ENCODE data around the gene NT5C2. TPM values are rescaled to one million over a fixed set of nuclear protein-coding genes. Genes with fewer than 3 reads are reported as not detected.

The NT5C2 gene
- total RNA-seq, 1 donor from 2014 or later = 113 TPM

DNA sequence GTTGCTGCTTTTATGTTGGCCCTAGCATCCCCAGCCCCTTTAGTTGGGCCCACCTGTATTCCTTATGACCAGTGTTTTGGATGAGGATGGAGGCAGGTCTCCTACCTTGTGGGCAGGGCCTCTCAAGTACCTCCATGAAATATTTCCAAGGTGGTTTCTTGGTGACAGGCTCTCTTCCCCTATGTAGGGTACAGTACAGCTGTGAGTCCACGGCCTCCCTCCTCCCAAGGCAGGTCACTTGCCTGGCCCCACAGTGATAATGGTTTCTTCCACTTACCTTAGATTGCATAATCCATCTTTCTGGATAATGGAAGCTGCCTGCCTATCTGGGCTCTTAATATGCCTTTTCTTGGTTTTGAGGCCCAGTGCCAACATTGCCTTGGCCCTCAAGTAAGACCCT, 110.4 kb downstream of the NT5C2 start:
- Histone ChIP-seq H3K4me2 (ENCODE audit: low read length) (no peak overlapping the region), H4K20me1 (ENCODE audit: insufficient read depth, low read length) (no peaks in the 10 kb centered on the region), H3K27ac (ENCODE audit: low read depth, low read length) (no peak overlapping the region), H3K4me3 (ENCODE audit: insufficient read depth, low read depth, low read length) (no peak overlapping the region), H3K36me3 (ENCODE audit: insufficient read depth, low read length) (peaks cover 14% of the 10 kb centered on the region), H3K9me3 (ENCODE audit: insufficient read depth, low read depth, low read length) (no peaks in the 10 kb centered on the region), H3K27me3 (ENCODE audit: insufficient read depth, low read length) (no peaks in the 10 kb centered on the region), H3K4me1 (ENCODE audit: insufficient read depth, low read length) (no peaks in the 10 kb centered on the region), H3K79me2 (ENCODE audit: insufficient read depth, low read length) (no peaks in the 10 kb centered on the region), H2AFZ (ENCODE audit: low read depth, low read length) (no peak overlapping the region), H3K9ac (ENCODE audit: low read length) (no peak overlapping the region)
- H3K36me3 Mint-ChIP-seq (ENCODE audit: low read depth, unreplicated experiment) = peaks cover 24% of the 10 kb centered on the region
- no peaks in the 10 kb centered on the region for H3K9me3 Mint-ChIP-seq (ENCODE audit: unreplicated experiment)
- DNase-seq (ENCODE audit: low read depth) = no peak
- H3K27ac Mint-ChIP-seq (ENCODE audit: unreplicated experiment) = no peak overlapping the region
- H3K27me3 Mint-ChIP-seq (ENCODE audit: low read depth, unreplicated experiment) = no peaks in the 10 kb centered on the region
- no peak for FAIRE-seq
- H3K4me1 Mint-ChIP-seq (ENCODE audit: low read depth, unreplicated experiment) = no peaks in the 10 kb centered on the region
- TF ChIP-seq EZH2 (IDR thresholded peaks at IDR 0.05; ENCODE audit: insufficient read depth, low read length) = no peak
- TF ChIP-seq, protein P1, sequence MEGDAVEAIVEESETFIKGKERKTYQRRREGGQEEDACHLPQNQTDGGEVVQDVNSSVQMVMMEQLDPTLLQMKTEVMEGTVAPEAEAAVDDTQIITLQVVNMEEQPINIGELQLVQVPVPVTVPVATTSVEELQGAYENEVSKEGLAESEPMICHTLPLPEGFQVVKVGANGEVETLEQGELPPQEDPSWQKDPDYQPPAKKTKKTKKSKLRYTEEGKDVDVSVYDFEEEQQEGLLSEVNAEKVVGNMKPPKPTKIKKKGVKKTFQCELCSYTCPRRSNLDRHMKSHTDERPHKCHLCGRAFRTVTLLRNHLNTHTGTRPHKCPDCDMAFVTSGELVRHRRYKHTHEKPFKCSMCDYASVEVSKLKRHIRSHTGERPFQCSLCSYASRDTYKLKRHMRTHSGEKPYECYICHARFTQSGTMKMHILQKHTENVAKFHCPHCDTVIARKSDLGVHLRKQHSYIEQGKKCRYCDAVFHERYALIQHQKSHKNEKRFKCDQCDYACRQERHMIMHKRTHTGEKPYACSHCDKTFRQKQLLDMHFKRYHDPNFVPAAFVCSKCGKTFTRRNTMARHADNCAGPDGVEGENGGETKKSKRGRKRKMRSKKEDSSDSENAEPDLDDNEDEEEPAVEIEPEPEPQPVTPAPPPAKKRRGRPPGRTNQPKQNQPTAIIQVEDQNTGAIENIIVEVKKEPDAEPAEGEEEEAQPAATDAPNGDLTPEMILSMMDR (IDR thresholded peaks at IDR 0.05; ENCODE audit: insufficient read depth, low read depth, low read length) = no peak
- no peak overlapping the region for H3K4me3 Mint-ChIP-seq (ENCODE audit: unreplicated experiment)

DNA sequence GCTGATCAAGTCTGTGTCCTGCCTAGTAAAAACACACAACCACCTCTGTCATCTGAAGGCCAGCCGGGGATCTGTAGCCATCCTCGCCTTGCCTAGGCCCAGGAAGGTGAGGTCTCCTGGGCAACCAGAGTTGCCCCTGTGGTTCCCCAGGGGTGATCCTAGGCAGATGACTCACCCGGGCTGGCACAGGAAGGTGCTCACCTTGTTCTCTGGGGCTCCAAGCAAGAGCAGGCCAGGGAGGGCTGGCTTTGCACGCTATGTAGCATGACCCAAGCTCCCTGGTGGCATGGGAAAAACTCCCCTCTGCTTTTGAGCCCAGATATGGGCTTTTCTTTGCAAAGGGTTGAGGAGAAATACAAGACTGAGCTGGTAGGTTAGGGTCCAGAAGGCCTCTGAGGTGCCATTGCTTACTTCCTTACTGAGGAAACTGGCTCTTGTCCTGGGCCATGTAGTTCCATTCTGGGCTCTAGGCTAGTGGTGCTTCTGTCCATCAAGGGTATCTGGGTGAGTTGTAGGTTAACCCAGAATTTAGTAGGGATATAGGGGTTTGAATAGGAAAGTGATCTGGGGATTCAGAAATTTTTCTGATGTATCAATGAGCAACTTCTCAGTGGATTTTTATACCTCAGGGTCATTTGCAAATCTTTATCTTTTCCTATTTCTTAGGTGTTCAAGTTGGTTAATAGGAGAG, 112.0 kb downstream of the NT5C2 start:
- Mint-ChIP-seq H3K27me3 (ENCODE audit: low read depth, unreplicated experiment) (no peaks in the 10 kb centered on the region), H3K36me3 (ENCODE audit: low read depth, unreplicated experiment) (peaks cover 32% of the 10 kb centered on the region), H3K9me3 (ENCODE audit: unreplicated experiment) (no peaks in the 10 kb centered on the region), H3K4me3 (ENCODE audit: unreplicated experiment) (no peak overlapping the region), H3K4me1 (ENCODE audit: low read depth, unreplicated experiment) (no peaks in the 10 kb centered on the region), H3K27ac (ENCODE audit: unreplicated experiment) (no peak overlapping the region)
- DNase-seq (ENCODE audit: low read depth) = no peak
- H3K4me2 ChIP-seq (ENCODE audit: low read length) = no peak overlapping the region
- H3K27me3 ChIP-seq (ENCODE audit: insufficient read depth, low read length) = no peaks in the 10 kb centered on the region
- H4K20me1 ChIP-seq (ENCODE audit: insufficient read depth, low read length) = no peaks in the 10 kb centered on the region
- H3K36me3 ChIP-seq (ENCODE audit: insufficient read depth, low read length) = peaks cover 11% of the 10 kb centered on the region
- H3K9ac ChIP-seq (ENCODE audit: low read length) = no peak overlapping the region
- no peaks in the 10 kb centered on the region for H3K9me3 ChIP-seq (ENCODE audit: insufficient read depth, low read depth, low read length)
- no peak overlapping the region for H3K27ac ChIP-seq (ENCODE audit: low read depth, low read length)
- H2AFZ ChIP-seq (ENCODE audit: low read depth, low read length) = no peak overlapping the region
- H3K79me2 ChIP-seq (ENCODE audit: insufficient read depth, low read length) = no peaks in the 10 kb centered on the region
- TF ChIP-seq, protein P1 (IDR thresholded peaks at IDR 0.05; ENCODE audit: insufficient read depth, low read depth, low read length) = no peak
- TF ChIP-seq EZH2 (IDR thresholded peaks at IDR 0.05; ENCODE audit: insufficient read depth, low read length) = no peak
- no peak overlapping the region for H3K4me3 ChIP-seq (ENCODE audit: insufficient read depth, low read depth, low read length)
- no peaks in the 10 kb centered on the region for H3K4me1 ChIP-seq (ENCODE audit: insufficient read depth, low read length)
- FAIRE-seq = no peak

DNA sequence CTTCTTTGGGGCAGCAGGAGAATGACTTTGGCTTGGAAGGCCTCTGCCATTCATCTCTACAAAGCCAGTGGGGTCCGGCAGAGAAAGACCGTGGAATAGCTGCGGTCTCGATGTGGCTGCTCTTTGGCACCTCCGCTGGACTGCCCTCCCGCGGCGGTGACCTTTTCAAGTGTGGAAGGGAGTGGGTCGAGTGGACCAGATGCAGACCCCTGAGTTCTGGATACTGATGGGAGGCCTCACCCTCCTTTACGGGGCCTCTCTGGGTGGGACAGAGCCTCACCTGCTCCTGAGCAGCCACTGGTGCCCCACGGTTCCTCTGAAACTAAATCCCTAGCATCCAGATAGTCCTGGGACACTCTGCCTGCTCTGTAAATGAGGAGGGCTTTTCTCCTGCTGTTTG, 113.1 kb downstream of the NT5C2 start:
- no peaks in the 10 kb centered on the region for H4K20me1 ChIP-seq (ENCODE audit: insufficient read depth, low read length)
- no peaks in the 10 kb centered on the region for H3K9me3 ChIP-seq (ENCODE audit: insufficient read depth, low read depth, low read length)
- H3K9ac ChIP-seq (ENCODE audit: low read length) = no peak overlapping the region
- Mint-ChIP-seq H3K27ac (ENCODE audit: unreplicated experiment) (no peak overlapping the region), H3K36me3 (ENCODE audit: low read depth, unreplicated experiment) (peaks cover 31% of the 10 kb centered on the region), H3K4me3 (ENCODE audit: unreplicated experiment) (no peak overlapping the region), H3K9me3 (ENCODE audit: unreplicated experiment) (no peaks in the 10 kb centered on the region), H3K27me3 (ENCODE audit: low read depth, unreplicated experiment) (no peaks in the 10 kb centered on the region), H3K4me1 (ENCODE audit: low read depth, unreplicated experiment) (no peaks in the 10 kb centered on the region)
- H3K4me1 ChIP-seq (ENCODE audit: insufficient read depth, low read length) = no peaks in the 10 kb centered on the region
- TF ChIP-seq, protein P1 (IDR thresholded peaks at IDR 0.05; ENCODE audit: insufficient read depth, low read depth, low read length) = no peak
- TF ChIP-seq EZH2 (IDR thresholded peaks at IDR 0.05; ENCODE audit: insufficient read depth, low read length) = no peak
- no peak overlapping the region for H3K27ac ChIP-seq (ENCODE audit: low read depth, low read length)
- no peak overlapping the region for H2AFZ ChIP-seq (ENCODE audit: low read depth, low read length)
- no peaks in the 10 kb centered on the region for H3K27me3 ChIP-seq (ENCODE audit: insufficient read depth, low read length)
- no peak overlapping the region for H3K4me2 ChIP-seq (ENCODE audit: low read length)
- H3K79me2 ChIP-seq (ENCODE audit: insufficient read depth, low read length) = no peaks in the 10 kb centered on the region
- no peak for DNase-seq (ENCODE audit: low read depth)
- H3K4me3 ChIP-seq (ENCODE audit: insufficient read depth, low read depth, low read length) = no peak overlapping the region
- FAIRE-seq = no peak
- H3K36me3 ChIP-seq (ENCODE audit: insufficient read depth, low read length) = no peaks in the 10 kb centered on the region
